HG02763 (cell line): ENCODE data around the gene HJURP.

Experiments used
- ATAC-seq: cut with Tn5 transposase; IDR thresholded peaks from one replicate; pipeline ENCODE4 v1.9.1; 2021; ENCODE audit warnings: mild to moderate bottlenecking, moderate library complexity; ENCODE audit not compliant: unreplicated experiment

HJURP gene

GRCh38 chr2:233795735-233796171 lies 58.6 kb downstream of the HJURP start:
- no peak for ATAC-seq

GRCh38 chr2:233794128-233794658 lies 60.1 kb downstream of the HJURP start:
- no peak for ATAC-seq

GRCh38 chr2:233793465-233794127 lies 60.7 kb downstream of the HJURP start:
- no peak for ATAC-seq

GRCh38 chr2:233792720-233793119 lies 61.6 kb downstream of the HJURP start:
- ATAC-seq = no peak

GRCh38 chr2:233791883-233792329 lies 62.4 kb downstream of the HJURP start:
- no peak for ATAC-seq

GRCh38 chr2:233791151-233791882 lies 63.0 kb downstream of the HJURP start:
- no peak for ATAC-seq

GRCh38 chr2:233789554-233789953 lies 64.8 kb downstream of the HJURP start:
- no peak for ATAC-seq
